ENCODE measurements around the gene HAGHL.

The HAGHL gene

GRCh38 chr16:726438-727290 lies at the start of gene HAGHL, which contains the start of gene CCDC78:
HAGHL (plus strand) TSS chr16:727106; CDS start chr16:727510, 404 bp downstream.
CCDC78 (minus strand) TSS chr16:726443; CDS start chr16:726367, 76 bp downstream.
- peak; percentile 39 to 40 for DNase-seq (ENCODE audit: low read depth in 2 of 2)

GRCh38 chr16:677316-678190 lies 49.4 kb upstream of the HAGHL start:
- no peak for DNase-seq (ENCODE audit: low read depth in 2 of 2)

DNA sequence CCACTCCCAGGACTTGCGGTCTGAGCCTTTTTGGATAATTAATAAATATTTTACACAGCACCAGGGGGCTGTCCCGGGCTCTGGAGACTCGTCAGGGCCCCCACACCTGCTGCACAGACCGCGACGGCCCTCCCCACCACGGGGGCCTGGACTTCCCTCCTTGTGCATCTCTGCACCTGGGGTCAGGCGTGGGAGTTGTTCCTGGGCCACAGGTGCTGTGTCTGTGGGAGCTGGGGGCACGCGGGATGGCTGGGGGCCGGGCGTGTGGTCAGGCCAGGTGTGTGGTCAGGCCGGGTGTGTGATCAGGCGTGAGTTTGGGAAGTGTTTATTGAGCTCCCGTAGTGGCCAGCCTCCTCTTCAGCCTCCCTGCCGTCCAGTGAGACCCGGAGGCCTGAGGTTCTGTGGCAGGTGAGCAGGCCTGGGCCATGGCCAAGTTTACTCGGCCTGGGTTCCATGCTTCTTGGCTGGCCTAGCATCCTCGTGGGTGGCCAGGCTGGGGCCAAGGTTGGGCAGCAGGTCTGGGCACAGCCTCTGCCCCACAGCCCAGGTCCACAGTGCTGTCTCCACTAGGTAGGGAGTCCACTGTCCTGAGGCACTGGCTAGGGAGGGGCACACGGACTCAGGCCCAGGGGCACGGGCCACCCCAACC lies 48.6 kb upstream of the HAGHL start:
- DNase-seq (ENCODE audit: low read depth in 2 of 2) = no peak

DNA sequence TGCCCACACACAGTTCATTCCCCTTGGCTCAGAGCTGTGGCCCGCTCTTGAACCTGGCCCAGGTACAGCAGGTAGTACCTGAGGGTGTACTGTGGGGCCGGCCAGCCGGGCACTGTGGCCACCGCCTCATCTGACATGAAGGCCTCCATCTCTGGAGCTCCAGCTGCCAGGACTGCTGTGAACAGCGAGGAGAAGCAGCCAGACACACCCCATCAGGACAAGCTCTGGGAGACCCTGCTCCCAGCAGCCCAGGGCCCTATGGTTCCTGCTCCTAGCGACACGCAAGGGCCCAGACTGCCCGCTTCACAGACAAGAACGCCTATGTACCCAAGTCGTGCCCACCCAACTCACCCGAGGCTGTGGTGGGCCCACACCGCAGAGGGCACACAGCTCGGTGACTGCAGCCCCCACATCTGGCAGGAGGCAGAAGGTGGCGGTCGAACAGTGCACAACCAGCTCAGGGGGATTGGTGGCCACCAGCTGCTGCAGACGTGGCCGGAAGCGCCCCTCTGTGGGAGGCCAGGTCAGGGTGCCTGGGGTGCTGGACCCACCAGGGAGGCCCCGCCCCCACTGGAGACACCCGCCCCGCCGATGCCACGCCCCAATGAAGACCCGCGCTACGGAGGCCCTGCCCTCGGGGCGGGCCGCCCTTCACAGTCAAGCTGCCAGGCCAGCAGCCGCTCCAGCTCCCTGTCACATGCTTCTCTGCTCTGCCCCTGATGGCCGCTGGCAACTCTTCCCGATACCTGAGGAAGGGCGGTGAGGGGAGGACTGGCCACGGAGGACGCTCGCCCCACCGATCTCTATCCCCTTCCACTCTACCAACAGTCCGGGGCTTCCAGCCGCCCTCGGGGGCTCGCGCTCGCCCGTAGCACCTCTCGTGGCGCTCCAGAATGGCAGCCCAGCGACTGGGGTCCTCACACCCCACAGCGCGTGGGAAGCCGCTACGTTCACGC lies 47.8 kb upstream of the HAGHL start:
- no peak for DNase-seq (ENCODE audit: low read depth in 2 of 2)

- DNase-seq (ENCODE audit: low read depth in 2 of 2) = peak; percentile 77 to 78
These were observed 46.9 kb upstream of the HAGHL start, which contains the start of gene STUB1 for GRCh38 chr16:679814-680624. STUB1 (plus strand) TSS chr16:680410; CDS start chr16:680526, 116 bp downstream.

DNA sequence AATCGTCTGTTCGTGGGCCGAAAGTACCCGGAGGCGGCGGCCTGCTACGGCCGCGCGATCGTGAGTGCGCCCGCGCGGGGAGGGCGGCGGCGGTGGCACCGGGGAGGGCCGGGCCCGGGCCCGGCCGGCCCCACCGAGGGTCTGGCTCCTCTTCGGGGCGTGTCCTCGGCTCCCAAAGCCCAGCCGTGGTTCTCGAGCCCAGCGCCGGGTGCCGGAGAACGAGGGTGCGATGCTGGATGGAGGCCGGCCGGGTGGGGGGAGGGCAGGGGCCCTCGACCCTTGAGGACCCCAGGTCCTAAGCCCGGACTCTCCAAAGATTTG lies 46.3 kb upstream of the HAGHL start:
- no peak for DNase-seq (ENCODE audit: low read depth in 2 of 2)

- no peak for DNase-seq (ENCODE audit: low read depth in 2 of 2)
These were observed 45.8 kb upstream of the HAGHL start for GRCh38 chr16:680967-681745.

DNA sequence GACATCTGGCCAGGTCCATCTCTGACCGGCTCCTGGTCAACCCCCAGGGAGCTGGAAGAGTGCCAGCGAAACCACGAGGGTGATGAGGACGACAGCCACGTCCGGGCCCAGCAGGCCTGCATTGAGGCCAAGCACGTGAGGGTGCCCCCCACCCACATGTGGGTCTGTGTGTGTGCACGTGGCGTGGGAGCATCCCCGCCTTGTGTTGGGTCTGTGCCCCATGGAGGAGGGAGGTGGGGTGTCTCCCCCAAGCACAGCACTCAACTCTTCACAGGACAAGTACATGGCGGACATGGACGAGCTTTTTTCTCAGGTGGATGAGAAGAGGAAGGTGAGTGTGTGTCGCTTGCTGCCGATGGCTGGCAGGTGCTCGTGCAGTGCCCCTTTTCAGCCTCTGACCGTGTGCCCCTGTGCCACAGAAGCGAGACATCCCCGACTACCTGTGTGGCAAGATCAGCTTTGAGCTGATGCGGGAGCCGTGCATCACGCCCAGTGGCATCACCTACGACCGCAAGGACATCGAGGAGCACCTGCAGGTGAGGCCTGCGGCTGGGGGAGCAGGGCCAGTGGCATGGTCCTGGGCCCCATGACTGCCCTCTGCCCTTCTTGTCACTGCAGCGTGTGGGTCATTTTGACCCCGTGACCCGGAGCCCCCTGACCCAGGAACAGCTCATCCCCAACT lies 45.0 kb upstream of the HAGHL start:
- DNase-seq (ENCODE audit: low read depth in 2 of 2) = no peak

- DNase-seq (ENCODE audit: low read depth in 2 of 2) = no peak
These were observed 44.2 kb upstream of the HAGHL start for GRCh38 chr16:682493-683395.

DNA sequence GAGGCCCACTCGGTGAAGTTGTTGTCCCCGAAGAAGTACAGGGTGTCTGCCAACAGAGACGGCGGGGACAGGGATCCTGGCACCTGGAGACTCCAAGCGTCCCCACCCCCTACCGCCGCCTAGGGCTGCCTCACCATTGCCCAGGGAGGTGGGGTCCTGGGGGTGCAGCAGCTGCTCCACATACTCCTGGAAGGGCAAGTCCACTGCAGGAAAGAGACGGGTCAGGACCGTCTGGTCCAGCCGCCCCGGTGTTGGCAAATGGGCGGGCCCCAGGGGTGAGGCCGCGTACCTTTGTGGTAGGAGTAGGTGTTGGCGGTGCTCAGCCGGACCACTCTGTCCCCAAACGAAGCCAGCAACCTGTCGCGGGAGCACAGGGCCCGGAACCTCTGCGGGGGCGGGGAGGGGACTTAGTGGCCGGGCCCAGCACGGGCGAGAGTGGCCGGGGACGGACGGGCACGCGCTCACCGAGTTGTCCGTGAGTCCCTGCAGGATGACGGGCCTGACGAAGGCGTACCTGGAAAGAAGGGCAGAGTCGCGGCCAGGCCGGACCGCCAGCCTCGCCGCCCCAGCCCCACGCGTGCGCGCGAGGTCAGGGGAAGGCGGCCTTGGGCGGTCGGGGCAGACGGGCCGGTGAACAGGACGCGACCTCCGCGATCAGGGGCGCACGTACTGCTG lies 43.4 kb upstream of the HAGHL start:
- no peak for DNase-seq (ENCODE audit: low read depth in 2 of 2)

GRCh38 chr16:684071-684794 lies 42.7 kb upstream of the HAGHL start, which contains the start of gene JMJD8:
JMJD8 (minus strand) TSS chr16:684334; CDS start chr16:684319, 15 bp downstream.
- peak; percentile 93 to 94 for DNase-seq (ENCODE audit: low read depth in 2 of 2)

GRCh38 chr16:684961-685696 lies 41.8 kb upstream of the HAGHL start:
- no peak for DNase-seq (ENCODE audit: low read depth in 2 of 2)

DNA sequence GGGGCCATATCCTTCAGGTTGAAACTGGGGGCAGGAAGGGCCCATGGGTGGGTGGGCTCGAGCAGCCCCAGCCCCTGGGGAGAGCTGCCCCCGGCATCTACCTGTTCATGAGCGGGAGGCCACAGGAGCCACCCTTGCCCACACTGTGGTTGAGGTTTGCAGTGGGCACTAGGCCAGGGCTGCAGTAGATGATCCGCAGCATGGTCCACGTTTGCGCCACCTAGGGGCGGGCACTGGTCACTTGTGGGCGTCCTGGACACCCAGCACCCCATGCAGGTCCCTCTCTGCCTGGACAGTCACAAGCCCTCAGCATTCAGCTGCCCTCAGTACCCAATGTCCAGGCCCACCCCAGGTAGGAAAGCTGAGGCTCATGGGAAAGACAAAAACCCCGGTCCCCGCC lies 40.9 kb upstream of the HAGHL start:
- DNase-seq (ENCODE audit: low read depth in 2 of 2) = no peak

DNA sequence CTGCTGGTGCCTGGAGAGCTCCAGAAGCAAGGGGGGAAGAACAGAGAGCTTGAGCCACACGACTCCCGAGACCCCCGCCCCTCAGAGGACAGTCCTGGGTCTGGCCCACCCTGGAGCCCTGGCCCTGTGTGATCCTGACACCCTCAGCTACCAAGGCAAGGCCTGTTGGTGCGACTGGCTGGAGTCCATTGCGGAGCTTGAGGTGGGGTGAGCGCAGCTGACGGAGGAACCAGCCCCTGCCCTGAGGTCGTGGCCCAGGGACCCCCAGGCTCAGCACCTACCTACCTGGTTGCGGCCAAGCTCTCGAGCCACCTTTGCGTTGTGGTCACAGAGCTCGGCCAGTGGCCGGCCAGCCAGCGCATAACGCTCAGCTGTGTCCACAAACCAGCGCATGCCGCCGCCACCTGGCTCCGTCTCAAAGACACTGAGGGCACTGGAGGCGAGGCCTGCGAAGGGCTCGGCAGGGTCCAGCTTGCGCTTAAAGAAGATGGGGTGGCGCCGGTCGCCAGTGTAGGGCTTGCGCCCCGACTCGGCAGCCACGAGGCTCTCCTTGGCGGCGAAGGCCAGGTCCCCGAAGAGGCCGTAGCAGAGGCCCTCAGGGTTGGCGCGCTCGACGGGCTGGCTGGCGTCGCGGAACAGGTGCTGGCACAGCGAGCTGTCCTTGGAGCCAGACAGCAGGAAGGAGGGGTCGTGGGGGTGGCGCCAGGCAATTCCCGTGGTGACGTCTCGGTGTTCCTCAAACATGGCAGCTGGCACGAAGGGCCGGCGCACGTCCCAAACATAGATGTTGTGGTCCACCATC lies 40.2 kb upstream of the HAGHL start:
- no peak for DNase-seq (ENCODE audit: low read depth in 2 of 2)

- DNase-seq (ENCODE audit: low read depth in 2 of 2) = no peak
These were observed 39.4 kb upstream of the HAGHL start for GRCh38 chr16:687499-687898.
